ENCODE measurements around the gene EVI5. TPM values are rescaled to one million over a fixed set of nuclear protein-coding genes. Genes with fewer than 3 reads are reported as not detected.
"Not testable (repeated sequence)": the region's sequence is repeated elsewhere in the genome, so short reads cannot be mapped to it uniquely, and the experiment has no call there.

EVI5 gene
- total and polyA plus RNA-seq, 2 donors (not counting 1 experiment from before 2014, with no cell fraction given), result 1.5 to 36.3 TPM

DNA sequence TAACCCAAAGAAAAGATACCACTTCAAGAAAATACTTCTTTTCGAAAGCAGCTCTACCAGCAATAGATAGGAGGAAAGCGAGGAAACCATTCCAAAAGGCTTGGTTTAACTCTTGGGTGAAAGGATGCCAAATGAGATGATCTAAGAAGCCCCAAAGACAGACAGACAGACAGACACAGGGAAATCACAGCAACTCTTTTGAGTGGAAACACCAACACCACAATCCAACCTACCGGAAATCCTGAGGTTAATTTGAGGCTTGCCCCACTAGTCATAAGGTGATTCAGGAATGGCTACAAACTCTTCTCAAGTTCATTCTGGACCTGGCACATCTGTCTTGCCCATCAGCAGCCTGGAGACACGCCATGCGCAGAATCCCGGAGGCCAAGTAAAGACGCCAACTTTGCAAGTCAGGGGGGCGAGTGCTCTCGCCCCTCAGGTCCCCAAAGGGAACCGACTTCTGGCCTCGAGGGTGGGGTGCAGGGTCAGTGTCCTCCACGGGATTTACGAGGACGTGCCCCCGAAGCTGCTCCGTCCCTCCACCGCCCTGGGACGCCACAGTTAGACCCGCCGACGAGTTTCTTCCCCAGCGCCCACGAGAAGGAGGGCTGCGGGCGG, 778 bp downstream of the EVI5 start:
- POLR2A ChIA-PET, result interaction anchor here (0.7 to 1.7 kb wide), 3 partner anchors 48 to 541 kb away, joined by 3 to 8 read pairs (median 6); partner anchors contain the start of gene RPL5
- intact Hi-C loops (cut with micrococcal nuclease), result loop anchor here (2.0 kb wide), 1 partner anchor 21 kb away; no protein-coding TSS in a partner anchor
- H3K79me2 ChIP-seq (ENCODE audit: control insufficient read depth, insufficient read depth, low read length), result peaks cover 39% of the 10 kb centered on the region

DNA sequence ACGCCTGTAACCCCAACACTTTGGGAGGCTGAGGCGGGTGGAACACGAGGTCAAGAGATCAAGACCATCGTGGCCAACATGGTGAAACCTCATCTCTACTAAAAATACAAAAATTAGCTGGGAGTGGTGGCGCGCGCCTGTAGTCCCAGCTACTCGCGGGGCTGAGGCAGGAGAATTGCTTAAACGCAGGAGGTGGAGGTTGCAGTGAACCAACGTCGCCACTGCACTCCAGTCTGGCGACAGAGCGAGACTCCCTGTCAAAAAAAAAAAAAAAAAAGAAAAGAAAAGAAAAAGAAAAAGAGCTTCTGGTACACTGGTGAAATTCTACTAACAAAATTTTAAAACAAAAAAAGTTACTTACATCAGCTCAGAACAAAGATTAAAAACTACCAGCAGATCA, 1.4 kb downstream of the EVI5 start:
- H3K9me3 Mint-ChIP-seq (ENCODE audit: insufficient read depth); H3K9me3 ChIP-seq (ENCODE audit: control extremely low read depth in 1 of 3, control insufficient read depth in 2 of 3, insufficient read depth in 1 of 3, low read length in 2 of 3); intact Hi-C loops (cut with micrococcal nuclease); H3K36me3 ChIP-seq (replicated peaks in 1 of 2; ENCODE audit: control extremely low read depth in 1 of 2, control insufficient read depth in 1 of 2, extremely low read depth in 1 of 2, insufficient read depth in 2 of 2, low read length in 1 of 2); H3K27me3 ChIP-seq (replicated peaks in 1 of 4; ENCODE audit: control extremely low read depth in 1 of 4, control insufficient read depth in 3 of 4, insufficient read depth in 4 of 4, low read length in 3 of 4); DNase-seq; H3K27ac ChIP-seq (ENCODE audit: low read length in 2 of 2); H3K27me3 Mint-ChIP-seq; H2AFZ ChIP-seq (ENCODE audit: insufficient read depth, low read depth, low read length, poor library complexity, severe bottlenecking); ATAC-seq (ENCODE audit: low read depth): not testable (repeated sequence)
- Mint-ChIP-seq H3K4me3 (peak overlapping the region; percentile 94), H3K27ac (peak overlapping the region; percentile 84), H3K4me1 (peaks cover 27% of the 10 kb centered on the region)
- POLR2A ChIA-PET, result interaction anchor here (0.7 kb wide), 2 partner anchors 542 to 1763 kb away, joined by 4 to 8 read pairs; no protein-coding TSS in a partner anchor
- CTCF ChIA-PET, result interaction anchor here (0.6 to 2.9 kb wide), 3 partner anchors 44 to 76 kb away, joined by 3 to 17 read pairs (median 7); partner anchors contain the start of gene RPL5
- Histone ChIP-seq H4K20me1 (ENCODE audit: control insufficient read depth, insufficient read depth, low read length, poor library complexity, severe bottlenecking) (peaks cover 30% of the 10 kb centered on the region), H3K79me2 (ENCODE audit: control insufficient read depth, insufficient read depth, low read length) (peaks cover 45% of the 10 kb centered on the region), H3K4me2 (replicated peaks; ENCODE audit: low read depth, low read length, poor library complexity, severe bottlenecking) (peak overlapping the region; percentile 92), H3K4me3 (ENCODE audit: control extremely low read depth in 1 of 5, extremely low read depth in 1 of 5, insufficient read depth in 1 of 5, low read depth in 2 of 5, low read length in 4 of 5) (peak overlapping the region in 3 of 5 experiments; percentile 54 to 87 (median 70)), H3K9ac (ENCODE audit: low read length) (peak overlapping the region; percentile 87), H3K4me1 (ENCODE audit: control insufficient read depth in 2 of 2, insufficient read depth in 2 of 2, low read length in 2 of 2) (peaks cover 7 to 17% of the 10 kb centered on the region in 2 donors)
- WGBS (ENCODE audit: insufficient coverage), result 67% methylated on average over 1 of the region's 14 CpGs

More for the DNA sequence above, 778 bp downstream of the EVI5 start:
- no peaks in the 10 kb centered on the region for H3K9me3 Mint-ChIP-seq (ENCODE audit: insufficient read depth)
- H3K27ac Mint-ChIP-seq, result peak overlapping the region; percentile 84
- Histone ChIP-seq H4K20me1 (ENCODE audit: control insufficient read depth, insufficient read depth, low read length, poor library complexity, severe bottlenecking) (peaks cover 28% of the 10 kb centered on the region), H3K36me3 (replicated peaks in 1 of 2; ENCODE audit: control extremely low read depth in 1 of 2, control insufficient read depth in 1 of 2, extremely low read depth in 1 of 2, insufficient read depth in 2 of 2, low read length in 1 of 2) (no peaks in the 10 kb centered on the region), H3K4me2 (replicated peaks; ENCODE audit: low read depth, low read length, poor library complexity, severe bottlenecking) (peak overlapping the region; percentile 92), H3K27me3 (replicated peaks in 1 of 4; ENCODE audit: control extremely low read depth in 1 of 4, control insufficient read depth in 3 of 4, insufficient read depth in 4 of 4, low read length in 3 of 4) (no peaks in the 10 kb centered on the region), H3K4me1 (ENCODE audit: control insufficient read depth in 2 of 2, insufficient read depth in 2 of 2, low read length in 2 of 2) (peaks cover 7 to 17% of the 10 kb centered on the region in 2 donors), H3K27ac (ENCODE audit: low read length in 2 of 2) (peak overlapping the region; percentile 80 to 94), H2AFZ (ENCODE audit: insufficient read depth, low read depth, low read length, poor library complexity, severe bottlenecking) (peak overlapping the region; percentile 98), H3K9me3 (ENCODE audit: control extremely low read depth in 1 of 3, control insufficient read depth in 2 of 3, insufficient read depth in 1 of 3, low read length in 2 of 3) (no peaks in the 10 kb centered on the region), H3K9ac (ENCODE audit: low read length) (peak overlapping the region; percentile 87), H3K4me3 (ENCODE audit: control extremely low read depth in 1 of 5, extremely low read depth in 1 of 5, insufficient read depth in 1 of 5, low read depth in 2 of 5, low read length in 4 of 5) (peak overlapping the region; percentile 54 to 87 (median 71))
- 2% methylated on average over 21 of the region's 25 CpGs for WGBS (ENCODE audit: insufficient coverage)
- DNase-seq (no peak), ATAC-seq (ENCODE audit: low read depth) (no peak)
- CTCF ChIA-PET, result interaction anchor here (0.9 to 3.4 kb wide), 6 partner anchors 33 to 296 kb away, joined by 3 to 22 read pairs (median 8); partner anchors contain the start of gene RPL5
- no peaks in the 10 kb centered on the region for H3K27me3 Mint-ChIP-seq
- H3K4me3 Mint-ChIP-seq, result peak overlapping the region; percentile 94
- peaks cover 26% of the 10 kb centered on the region for H3K4me1 Mint-ChIP-seq
- TF ChIP-seq EZH2 (IDR thresholded peaks at IDR 0.05; ENCODE audit: borderline replicate concordance, insufficient read depth, low read depth, low read length, poor library complexity, severe bottlenecking) (no peak), CTCF (IDR thresholded peaks at IDR 0.05) (no peak)

All from B cell (primary cell).